Measurements from ENCODE around the gene HNRNPM. TPM values are rescaled to one million over a fixed set of nuclear protein-coding genes. Genes with fewer than 3 reads are reported as not detected.

HNRNPM gene
- total and polyA plus RNA-seq, 7 donors = 62.8 to 224 (median 83.9) TPM

DNA sequence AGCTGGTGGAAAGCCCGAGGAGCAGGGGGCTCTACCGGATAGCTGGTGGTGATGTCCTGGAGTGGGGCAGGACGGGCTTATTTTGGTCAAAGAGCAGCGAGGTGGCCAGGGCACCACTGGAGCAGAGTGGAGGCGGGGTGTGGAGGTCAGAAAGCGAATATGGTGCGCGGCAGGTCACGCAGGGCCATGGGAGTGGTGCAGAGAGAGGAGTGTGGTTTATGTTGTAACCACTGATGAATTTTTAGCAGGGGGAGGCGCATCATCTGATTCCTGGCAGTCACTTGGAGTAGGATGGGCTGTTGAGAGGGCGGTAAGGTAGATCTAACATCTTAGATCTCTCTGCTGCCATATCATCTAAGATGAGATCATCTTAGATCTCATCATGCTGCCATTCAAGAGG is 70.5 kb downstream of the HNRNPM start:
- Histone ChIP-seq H3K4me3 (no peak overlapping the region), H3K27ac (no peak overlapping the region), H3K36me3 (peaks cover 0 to 12% (median 0%) of the 10 kb centered on the region in 4 donors), H3K9me3 (no peaks in the 10 kb centered on the region), H3K4me1 (peaks cover 0 to 31% (median 27%) of the 10 kb centered on the region in 4 donors), H3K27me3 (no peaks in the 10 kb centered on the region)
- TF ChIP-seq, protein P1, sequence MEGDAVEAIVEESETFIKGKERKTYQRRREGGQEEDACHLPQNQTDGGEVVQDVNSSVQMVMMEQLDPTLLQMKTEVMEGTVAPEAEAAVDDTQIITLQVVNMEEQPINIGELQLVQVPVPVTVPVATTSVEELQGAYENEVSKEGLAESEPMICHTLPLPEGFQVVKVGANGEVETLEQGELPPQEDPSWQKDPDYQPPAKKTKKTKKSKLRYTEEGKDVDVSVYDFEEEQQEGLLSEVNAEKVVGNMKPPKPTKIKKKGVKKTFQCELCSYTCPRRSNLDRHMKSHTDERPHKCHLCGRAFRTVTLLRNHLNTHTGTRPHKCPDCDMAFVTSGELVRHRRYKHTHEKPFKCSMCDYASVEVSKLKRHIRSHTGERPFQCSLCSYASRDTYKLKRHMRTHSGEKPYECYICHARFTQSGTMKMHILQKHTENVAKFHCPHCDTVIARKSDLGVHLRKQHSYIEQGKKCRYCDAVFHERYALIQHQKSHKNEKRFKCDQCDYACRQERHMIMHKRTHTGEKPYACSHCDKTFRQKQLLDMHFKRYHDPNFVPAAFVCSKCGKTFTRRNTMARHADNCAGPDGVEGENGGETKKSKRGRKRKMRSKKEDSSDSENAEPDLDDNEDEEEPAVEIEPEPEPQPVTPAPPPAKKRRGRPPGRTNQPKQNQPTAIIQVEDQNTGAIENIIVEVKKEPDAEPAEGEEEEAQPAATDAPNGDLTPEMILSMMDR (IDR thresholded peaks at IDR 0.05) = no peak
- TF ChIP-seq POLR2A (IDR thresholded peaks at IDR 0.05) (no peak), POLR2AphosphoS5 (IDR thresholded peaks at IDR 0.05) (no peak), EP300 (IDR thresholded peaks at IDR 0.05) (no peak)
- intact Hi-C loops (cut with DNase I) = loop anchor here (2.0 kb wide), 1 partner anchor 71 kb away; the partner anchor contains the start of gene HNRNPM
- 77 to 89% methylated on average over 11 of the region's 11 CpGs for WGBS, 2 donors
- DNase-seq = no peak

GRCh38 chr19:8517551-8518442 is 73.0 kb downstream of the HNRNPM start:
- no peaks in the 10 kb centered on the region for H3K36me3 ChIP-seq
- no peaks in the 10 kb centered on the region for H3K27me3 ChIP-seq
- no peak overlapping the region for H3K4me3 ChIP-seq
- TF ChIP-seq, protein P1 (IDR thresholded peaks at IDR 0.05) = no peak
- no peak for TF ChIP-seq EP300 (IDR thresholded peaks at IDR 0.05)
- no peak for TF ChIP-seq POLR2A (IDR thresholded peaks at IDR 0.05)
- no peak for TF ChIP-seq POLR2AphosphoS5 (IDR thresholded peaks at IDR 0.05)
- peak overlapping the region in 1 of 4 donors; percentile 8 for H3K27ac ChIP-seq
- no peaks in the 10 kb centered on the region for H3K9me3 ChIP-seq
- WGBS, 2 donors = 42 to 48% methylated on average over 10 of the region's 10 CpGs
- intact Hi-C loops (cut with DNase I) = no loop called here
- H3K4me1 ChIP-seq = peaks cover 0 to 16% (median 14%) of the 10 kb centered on the region in 4 donors
- no peak for DNase-seq

DNA sequence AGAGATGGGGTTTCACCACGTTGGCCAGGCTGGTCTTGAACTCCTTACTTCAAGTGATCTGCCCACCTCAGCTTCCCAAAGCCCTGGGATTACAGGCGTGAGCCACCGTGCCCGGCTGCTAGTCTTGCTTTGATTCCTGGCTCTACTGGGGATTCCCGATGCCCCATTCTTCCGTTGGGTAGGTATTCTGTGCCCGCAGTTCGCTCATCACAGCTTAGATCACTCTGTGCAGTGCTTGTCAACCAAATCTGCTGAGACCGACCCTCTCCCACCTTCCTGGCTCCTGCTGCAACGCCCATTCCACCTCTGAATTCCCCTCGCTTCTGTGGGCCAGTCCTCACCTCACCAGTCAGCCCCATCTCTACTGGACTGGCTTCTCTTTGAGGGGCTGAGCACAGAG is 73.8 kb downstream of the HNRNPM start:
- DNase-seq = no peak
- no peaks in the 10 kb centered on the region for H3K27me3 ChIP-seq
- no peak overlapping the region for H3K4me3 ChIP-seq
- H3K27ac ChIP-seq = no peak overlapping the region
- 77 to 82% methylated on average over 11 of the region's 11 CpGs for WGBS, 2 donors
- intact Hi-C loops (cut with DNase I) = no loop called here
- TF ChIP-seq POLR2AphosphoS5 (IDR thresholded peaks at IDR 0.05) (no peak), POLR2A (IDR thresholded peaks at IDR 0.05) (no peak), EP300 (IDR thresholded peaks at IDR 0.05) (no peak)
- TF ChIP-seq, protein P1 (IDR thresholded peaks at IDR 0.05) = no peak
- H3K36me3 ChIP-seq = no peaks in the 10 kb centered on the region
- no peaks in the 10 kb centered on the region for H3K9me3 ChIP-seq
- peaks cover 0 to 9% (median 7%) of the 10 kb centered on the region in 4 donors for H3K4me1 ChIP-seq

DNA sequence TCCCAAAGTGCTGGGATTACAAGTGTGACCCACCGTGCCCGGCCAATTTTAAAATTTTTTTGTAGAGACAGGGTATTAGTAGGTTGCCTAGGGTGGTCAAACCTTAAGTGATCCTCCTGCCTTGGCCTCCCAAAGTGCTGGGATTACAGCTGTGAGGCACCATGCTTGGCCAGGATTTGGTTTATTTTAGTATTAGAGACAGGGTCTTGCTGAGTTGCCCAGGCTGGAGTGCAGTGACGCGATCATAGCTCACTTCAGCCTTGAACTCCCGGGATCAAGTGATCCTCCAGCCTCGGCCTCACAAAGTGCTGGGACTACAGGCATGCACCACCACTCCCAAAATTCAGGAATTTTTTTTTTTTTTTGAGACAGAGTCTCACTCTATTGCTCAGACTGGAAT is 74.6 kb downstream of the HNRNPM start:
- no peak overlapping the region for H3K4me3 ChIP-seq

More for the DNA sequence above, 74.6 kb downstream of the HNRNPM start:
- Histone ChIP-seq H3K27ac (no peak overlapping the region), H3K9me3 (no peaks in the 10 kb centered on the region), H3K27me3 (no peaks in the 10 kb centered on the region), H3K36me3 (no peaks in the 10 kb centered on the region), H3K4me1 (peaks cover 0 to 6% (median 6%) of the 10 kb centered on the region in 4 donors)
- TF ChIP-seq POLR2AphosphoS5 (IDR thresholded peaks at IDR 0.05) = no peak
- TF ChIP-seq, protein P1 (IDR thresholded peaks at IDR 0.05) = no peak
- no peak for TF ChIP-seq EP300 (IDR thresholded peaks at IDR 0.05)
- TF ChIP-seq POLR2A (IDR thresholded peaks at IDR 0.05) = no peak
- 94 to 95% methylated on average over 6 of the region's 6 CpGs for WGBS, 2 donors
- no peak for DNase-seq
- intact Hi-C loops (cut with DNase I) = no loop called here
